HG02943 (cell line): ENCODE results near the gene ADAMTS10.
"Not testable (repeated sequence)": the region's sequence is repeated elsewhere in the genome, so short reads cannot be mapped to it uniquely, and the experiment has no call there.

Experiments
- ATAC-seq: cut with Tn5 transposase; IDR thresholded peaks from one replicate; pipeline ENCODE4 v1.9.1; 2021; ENCODE audit warnings: mild to moderate bottlenecking, low read depth, moderate library complexity; ENCODE audit not compliant: unreplicated experiment

The ADAMTS10 gene

DNA sequence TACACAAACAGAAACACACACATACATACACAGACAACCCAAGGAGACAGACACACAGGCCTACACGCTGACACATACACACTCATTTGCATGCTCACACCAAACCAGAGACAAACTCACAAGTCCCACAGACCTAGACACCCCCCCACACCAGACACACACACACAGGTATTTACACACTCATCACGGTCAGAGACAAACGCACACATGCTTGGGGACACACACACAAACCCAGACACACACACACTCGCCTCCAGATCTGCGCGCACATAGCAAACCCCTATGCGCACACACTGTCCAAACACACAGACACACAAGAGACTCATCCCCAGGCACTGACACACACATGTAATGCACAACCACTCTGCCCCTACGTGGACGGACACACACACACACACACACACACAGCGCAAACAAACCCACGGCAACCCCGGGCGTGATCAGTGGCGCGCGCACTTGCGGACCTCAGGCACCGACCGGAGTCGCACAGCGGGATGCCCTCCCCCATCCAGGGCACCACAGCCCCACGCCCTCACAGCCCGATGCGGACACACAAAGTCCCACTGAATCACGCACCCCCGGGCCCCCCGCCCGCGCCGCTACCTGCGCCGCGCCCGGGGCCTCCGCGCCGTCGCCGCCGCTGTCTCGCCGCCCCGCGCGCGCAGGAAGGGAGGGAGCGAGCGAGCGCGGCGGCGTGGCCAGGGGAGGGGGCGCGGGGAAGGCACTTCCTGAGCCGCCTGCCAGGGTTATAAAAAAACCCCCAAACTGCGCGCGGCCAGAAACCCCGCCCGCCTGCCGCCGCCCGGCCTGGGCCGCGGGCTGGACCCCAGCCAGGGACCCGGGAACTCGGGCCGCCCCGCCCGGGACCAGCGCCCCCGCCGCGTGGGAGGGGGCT is at the start of gene ADAMTS10:
TSS of gene ADAMTS10 (minus strand) at position 675 of the 895 bp plus-strand sequence. CDS start 5,005 bp downstream, outside the sequence.
- ATAC-seq = no peak

DNA sequence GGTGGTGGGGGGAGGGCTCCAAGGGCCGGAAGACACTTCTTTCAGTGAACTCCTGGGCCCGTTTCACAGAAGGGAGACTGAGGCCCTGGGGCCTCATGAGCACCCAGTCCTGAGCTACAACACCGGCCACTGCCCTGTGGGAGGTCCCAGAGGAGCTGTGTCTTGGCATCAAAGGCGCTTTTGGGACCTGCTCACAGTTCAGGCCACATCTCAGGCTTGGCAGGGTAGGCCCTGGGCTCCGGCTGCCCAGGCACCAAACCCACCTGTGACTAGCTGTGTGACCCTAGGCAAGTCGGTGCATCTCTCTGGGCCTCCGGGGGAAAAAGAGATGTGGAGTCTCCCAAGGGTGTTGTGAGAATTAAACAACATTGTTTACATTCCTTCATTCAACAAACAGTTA is 49.4 kb upstream of the ADAMTS10 start:
- no peak for ATAC-seq

DNA sequence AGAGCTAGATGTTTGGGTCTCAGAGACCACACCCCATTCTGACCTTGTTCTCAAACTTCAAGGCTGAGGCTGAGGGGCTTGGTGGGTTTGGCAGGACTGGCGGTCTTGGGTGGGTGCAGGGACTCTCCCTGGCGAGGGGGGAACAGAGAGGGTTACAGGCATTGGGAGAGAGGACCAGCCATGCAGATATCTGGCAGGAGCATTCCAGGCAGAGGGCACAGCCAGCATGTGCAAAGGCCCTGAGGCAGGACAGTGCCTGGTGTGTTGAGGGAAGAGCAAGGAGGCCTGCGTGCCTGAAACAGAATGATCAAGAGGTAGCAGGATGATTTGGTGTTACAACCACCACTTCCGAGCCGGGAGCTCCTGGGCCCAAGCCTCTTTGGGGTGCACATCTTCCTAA is 47.4 kb upstream of the ADAMTS10 start:
- no peak for ATAC-seq

DNA sequence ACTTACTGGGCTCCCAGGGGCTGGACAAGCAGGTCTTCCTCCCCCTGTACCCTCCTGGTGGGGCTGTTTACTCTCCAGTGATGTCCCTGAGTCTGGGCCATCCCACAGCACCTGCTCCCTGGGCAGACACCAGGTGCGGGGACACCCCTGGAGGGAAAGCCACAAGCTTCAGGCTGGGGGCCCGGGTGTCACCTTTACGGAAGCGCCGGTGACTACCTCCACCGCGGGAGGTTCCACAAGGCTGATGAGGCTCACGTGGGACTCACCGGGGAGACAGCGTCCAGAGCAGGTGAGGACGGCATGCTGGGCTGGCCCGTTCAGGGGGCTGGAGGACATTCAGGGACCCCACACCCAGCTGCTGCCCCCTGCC is 44.8 kb upstream of the ADAMTS10 start:
- ATAC-seq = no peak

DNA sequence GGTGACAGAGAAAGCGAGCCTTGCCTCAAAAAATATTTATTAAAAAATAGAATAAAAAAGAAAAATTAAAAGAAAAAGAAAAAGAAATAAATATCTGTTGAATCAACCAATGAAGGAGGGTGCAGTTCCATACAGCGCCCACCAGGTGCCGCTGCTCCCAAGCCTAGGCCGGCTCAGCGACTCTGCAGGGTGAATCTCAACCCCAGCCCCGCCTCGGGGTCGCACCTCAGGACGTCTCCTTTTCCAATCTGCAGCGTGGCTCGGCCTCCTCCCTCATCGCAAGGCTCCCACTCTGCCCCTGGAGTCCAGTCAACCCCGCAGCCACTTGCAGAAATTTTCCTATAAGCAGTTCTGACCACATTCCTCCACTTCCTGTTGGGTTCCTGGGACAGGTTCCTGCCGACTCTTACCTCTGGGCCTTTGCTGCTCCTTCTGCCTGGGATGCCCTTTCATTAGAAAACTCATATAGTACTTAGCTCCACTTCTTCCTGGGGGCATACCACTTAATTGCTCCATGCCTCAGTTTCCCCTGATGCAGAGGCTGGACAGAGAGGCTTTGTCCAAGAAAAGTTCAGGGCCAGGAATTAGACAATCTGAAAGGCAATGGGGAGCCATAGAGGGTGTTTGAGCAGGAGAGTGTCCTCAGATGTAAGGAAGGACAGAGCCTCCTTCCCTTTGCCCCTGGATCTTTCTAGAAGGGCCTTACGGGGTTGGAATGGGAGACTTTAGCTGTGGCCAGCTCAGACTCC is 44.2 kb upstream of the ADAMTS10 start:
- no peak for ATAC-seq

DNA sequence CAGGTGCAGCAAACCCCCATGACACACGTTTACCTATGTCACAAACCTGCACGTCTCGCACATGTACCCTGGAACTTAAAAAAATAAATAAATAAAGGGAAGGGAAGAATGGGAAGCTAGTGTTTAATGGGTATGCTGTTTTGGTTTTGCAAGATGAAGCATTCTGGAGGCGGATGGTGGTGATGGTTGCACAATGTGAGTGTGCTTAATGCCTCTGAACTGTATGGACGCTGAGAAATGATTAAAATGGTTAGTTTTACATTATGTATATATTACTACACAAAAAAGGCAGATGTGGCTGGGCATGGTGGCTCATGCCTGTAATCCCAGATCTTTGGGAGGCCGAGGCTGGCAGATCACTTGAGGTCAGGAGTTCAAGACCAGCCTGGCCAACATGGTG is 37.7 kb upstream of the ADAMTS10 start:
- no peak for ATAC-seq

DNA sequence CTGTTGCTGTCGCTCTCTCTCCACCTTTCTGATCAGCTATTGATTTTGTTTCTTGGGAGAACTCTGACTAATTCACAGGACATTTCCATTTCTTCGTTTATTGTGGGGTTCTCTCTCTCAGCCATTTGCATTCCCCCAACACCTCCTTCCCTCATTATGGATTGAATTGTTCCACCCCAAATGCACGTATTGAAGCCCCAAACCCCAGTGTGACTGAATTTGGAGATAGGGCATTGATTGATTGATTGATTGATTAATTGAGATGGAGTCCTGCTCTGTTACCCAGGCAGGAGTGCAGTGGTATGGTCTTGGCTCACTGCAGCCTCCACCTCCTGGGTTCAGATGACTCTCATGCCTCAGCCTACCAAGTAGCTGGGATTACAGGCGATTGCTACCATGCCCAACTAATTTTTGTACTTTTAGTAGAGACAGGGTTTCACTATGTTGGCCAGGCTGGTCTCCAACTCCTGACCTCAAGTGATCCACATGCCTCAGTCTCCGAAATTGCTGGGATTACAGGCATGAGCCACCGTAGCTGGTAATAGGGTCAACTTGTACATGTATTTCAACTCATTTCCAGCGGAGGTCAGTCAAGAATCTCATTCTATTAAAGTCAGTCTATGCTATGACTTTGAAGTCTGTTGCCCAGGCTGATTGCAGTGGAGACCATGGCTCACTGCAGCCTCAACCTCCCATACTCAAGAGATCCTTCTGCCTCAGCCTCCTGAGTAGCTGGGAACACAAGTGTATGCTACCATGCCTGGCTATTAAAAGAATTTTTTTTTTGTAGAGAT is 33.5 kb upstream of the ADAMTS10 start:
- ATAC-seq = no peak

DNA sequence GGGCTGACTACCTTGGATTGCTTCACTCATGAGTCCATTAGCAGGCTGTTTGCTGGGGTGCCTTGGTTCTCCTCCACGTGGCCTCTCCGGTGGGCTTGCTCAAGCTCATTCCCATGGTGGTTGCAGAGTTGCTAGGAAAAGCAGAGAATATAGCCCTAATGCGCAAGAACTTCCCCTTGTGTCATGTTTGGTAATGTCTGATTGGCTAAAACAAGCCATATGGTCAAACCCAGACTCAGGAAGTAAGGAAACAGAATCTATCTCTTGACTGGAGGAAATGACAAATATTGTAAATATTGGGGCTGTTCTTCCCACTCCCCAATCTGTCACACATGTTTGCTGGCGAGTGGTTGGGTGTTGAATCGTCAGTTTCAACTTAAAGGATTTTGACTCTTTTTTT is 32.0 kb upstream of the ADAMTS10 start:
- no peak for ATAC-seq

DNA sequence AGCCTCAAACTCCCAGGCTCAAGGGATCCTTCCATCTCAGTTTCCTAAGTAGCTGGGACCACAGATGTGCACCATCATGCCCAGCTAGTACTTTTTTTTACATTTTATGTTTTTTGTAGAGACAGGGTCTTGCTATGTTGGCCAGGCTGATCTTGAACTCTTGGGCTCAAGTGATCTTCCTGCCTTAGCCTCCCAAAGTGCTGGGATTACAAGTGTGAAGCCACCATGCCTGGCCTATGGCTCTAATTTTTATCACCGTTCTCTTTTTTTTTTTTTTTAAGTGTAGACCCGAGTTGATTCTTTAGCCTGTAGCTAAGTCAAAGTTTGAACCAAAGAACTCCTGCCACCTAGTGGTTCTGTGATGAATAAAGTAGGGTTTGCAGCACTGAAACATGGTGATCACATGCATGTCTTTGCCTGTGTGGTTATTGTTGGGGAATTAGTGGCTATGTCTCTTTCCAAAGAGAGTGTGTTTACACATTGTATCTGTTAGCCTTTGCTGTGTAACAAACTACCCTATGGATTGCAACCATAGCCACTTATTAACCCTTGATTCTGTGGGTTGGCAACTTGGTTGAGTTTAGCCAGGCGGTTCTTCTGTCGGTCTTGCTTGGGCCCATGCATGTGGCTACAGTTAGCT is 31.5 kb upstream of the ADAMTS10 start:
- ATAC-seq = no peak

DNA sequence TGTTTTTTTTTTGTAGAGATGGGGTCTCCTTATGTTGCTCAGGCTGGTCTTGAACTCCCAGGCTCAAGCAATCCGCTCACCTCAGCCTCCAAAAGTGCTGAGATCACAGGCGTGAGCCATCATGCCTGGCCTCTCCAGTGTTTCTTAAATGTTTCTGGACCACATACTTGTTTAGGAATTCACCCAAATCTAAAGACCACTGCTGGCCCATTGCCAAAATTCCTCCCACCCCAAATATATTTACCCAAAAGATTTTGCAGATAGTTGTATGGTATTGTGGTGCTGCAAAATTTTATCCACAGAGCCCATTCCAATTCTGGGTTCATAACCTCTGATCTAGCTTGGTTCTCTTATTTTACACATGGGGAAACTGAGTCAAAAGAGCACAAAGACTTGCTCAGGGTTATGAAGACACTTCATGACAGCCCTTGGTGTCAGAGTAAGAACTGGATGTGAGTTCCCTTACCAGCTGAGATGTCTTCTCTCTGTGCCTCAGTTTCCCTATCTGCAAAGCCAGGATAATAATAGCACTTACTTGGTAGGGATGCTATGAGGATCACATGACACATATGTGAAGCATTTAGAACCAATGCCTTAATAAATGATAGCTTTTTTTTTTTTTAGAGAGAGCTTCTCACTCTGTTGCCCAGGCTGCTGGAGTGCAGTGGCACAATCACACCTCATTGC is 30.8 kb upstream of the ADAMTS10 start:
- ATAC-seq = no peak

DNA sequence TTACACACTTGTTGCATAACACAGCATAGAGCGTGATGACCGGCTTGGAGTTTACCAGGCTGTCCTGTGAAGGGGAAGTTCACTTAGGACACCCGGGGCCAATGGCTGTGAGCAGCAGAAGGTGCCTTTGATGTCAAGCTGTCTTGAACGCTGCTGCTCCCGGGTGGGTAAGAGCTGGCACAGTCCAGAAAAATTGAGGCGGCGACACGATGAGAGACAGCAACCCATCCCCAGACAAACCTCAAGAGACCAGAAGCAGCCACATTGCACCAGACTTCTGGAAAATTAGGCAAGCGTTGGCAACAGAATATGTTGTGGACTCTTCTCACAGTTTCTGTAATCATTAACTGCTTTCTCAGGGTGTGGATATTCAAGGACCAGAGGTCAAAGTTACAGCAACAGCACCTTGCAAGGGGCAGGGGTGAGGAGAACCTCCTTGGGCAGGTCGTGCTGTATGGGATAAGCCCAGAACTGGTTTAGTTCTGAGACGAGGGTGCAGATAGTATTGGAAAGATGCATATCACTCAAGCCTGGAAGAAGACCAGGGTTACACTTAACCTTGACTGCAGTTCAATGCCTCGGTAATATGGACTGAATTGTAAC is 30.0 kb upstream of the ADAMTS10 start:
- ATAC-seq = no peak

DNA sequence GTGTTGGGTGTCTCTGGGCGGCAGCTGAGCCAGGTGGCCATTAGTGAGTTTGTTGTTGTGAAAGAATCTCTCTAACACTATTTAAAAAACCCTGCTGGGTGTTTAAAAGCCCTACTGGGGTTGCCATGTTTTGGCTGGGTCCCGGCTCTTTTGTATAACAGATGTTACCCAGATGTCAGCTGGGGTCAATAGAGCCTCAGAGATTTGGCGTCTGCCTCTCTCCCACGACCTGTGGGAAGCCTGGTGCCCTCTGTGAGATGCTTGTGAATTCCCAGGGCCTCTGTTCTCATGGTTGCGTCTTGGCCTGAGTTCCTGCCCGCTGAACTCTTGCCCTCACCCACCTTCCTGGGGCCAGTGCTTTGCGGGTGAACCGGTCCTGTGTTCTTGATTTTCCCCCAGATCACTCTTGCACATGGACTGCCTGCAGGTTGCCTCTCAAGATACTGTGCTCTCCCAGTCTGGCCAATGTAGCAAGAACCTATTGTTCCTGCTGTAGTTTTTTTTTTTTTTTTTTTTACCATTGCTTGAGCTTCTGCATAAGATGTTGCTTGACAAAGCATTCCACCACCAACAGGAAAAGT is 29.4 kb upstream of the ADAMTS10 start:
- ATAC-seq = no peak

DNA sequence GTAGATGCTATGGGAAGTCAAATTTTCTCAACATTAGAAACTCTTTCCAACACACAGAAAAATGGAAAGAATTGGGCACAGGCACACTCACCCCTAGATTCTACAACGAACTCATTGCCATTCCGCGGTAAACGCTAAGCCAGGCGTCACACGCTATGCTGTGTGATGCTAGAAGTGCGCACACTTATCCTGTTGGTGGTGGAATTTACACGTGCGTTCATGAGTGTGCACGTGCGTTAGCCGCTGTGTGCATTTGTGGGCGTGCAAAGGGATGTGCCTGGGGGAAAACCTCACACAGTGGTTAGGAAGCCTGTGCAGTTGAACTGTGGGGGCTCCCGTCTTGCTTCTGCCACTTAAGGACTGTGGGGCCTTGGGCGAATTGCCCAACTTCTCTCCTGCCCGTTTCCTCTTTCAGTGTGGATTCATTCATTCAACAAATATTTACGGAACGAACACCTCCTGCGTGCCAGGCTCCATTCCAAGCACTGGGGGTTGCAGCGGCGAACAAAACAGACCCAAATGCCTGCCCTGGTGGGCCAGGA is 27.6 kb upstream of the ADAMTS10 start:
- no peak for ATAC-seq

DNA sequence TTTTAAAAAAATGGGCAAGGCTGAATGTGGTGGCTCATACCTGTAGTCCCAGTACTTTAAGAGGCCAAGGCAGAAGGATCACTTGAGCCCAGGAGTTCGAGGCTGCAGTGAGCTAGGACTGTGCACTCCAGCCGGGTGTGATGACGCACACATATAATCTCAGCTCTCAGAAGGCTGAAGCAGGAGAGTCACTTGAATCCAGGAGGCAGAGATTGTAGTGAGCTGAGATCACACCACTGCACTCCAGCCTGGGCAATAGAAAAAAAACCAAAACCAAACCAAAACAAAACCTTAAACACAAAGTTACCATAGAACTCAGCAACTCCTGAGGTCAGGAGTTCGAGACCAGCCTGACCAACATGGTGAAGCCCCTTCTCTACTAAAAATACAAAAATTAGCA is 26.6 kb upstream of the ADAMTS10 start:
- not testable (repeated sequence) for ATAC-seq

DNA sequence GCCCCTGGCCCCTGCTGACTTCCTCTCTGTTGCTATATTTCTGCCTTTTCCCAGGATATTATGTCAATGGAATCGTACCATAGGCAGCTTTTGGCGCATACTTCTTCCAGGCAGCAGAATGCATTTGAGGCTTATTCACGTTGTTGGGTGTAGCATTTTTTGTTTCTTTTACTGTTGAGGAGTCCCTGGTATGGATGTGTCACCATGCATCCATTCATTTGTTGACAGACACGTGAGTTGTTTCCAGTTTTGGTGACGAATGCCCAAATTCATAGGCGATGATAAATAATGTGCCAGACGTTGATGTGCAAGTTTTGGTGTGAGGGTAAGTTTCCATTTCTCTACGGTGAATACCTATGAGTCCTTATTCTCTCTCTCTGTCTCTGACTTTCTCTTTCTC is 24.9 kb upstream of the ADAMTS10 start:
- no peak for ATAC-seq

DNA sequence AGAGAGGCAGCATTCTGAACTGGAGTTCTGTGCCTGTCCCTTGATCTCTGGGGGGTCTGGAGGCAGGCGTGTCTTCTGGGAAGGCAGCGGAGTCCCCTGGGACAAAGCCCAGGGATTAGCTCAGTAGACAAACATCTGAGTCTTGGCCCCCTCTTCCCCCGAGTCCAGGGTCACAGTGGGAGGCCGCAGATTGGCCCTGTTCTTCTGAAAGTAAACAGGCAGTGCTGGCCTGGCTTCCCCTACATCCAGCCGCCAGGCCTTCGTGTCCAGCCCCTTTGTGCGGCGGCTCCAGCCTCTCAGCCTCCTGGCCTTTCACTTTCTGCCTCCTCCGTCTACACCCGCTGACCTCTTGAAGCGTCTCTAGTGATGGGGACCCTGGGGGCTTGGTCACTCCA is 20.9 kb upstream of the ADAMTS10 start:
- no peak for ATAC-seq

DNA sequence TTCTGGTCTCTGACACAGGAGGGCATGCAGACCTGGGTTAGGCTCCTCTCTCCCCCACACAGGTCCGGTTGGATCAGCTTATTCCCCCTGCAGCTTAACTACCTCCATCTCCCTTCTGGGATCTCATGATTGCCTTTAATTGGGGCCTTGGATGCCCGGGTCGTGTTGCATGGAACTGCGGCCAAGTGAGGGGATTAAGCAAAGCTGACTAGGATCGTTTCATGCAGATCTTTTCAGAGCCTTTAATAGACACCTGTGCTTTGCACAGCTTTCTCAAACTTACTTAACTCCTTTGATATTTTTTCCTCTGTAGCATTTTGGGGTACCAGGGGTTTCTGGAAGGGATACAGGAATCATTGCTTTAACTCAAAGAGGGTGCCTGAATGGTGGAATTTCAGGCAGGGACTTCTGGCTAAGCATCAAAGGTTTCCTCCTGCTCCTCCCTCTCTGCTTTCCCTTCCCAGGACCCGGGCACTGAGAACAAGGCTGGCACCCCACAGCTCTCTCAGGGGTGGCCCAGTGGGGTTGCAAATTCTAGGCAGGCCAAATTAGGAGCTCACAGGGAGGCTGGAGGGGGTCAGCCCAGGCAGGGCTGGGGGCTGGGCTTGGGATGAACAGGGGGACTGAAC is 20.4 kb upstream of the ADAMTS10 start:
- ATAC-seq = no peak

DNA sequence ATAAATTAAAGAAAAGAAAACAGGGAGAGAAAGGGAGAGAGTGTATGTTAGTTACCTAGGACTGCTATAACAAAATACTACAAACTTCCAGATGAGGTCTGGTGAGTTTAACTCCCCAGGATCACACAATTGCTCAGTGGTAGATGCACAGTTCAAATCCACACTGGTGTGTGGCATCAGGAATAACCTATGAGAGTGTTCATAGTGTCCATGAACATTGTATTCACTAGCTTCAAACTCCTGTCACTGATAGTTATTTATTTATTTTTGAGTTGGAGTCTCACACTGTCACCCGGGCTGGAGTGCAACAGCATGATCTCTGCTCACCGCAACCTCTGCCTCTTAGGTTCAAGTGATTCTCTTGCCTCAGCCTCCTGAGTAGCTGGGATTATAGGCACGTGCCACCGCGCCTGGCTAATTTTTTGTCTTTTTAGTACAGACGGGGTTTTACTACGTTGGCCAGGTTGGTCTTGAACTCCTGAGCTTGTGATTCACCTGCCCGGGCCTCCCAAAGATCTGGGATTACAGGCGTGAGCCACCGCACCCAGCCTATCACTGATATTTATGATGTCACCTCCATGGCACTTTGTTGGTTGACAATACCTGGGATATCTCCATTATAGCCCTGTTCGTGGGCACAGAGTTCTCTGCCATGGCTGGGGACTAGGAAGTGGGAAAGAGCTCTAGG is 19.6 kb upstream of the ADAMTS10 start, which contains the start of gene NFILZ:
TSS of gene NFILZ (plus strand) at position 638 of the 688 bp plus-strand sequence. CDS start 46,133 bp downstream, outside the sequence.
- no peak for ATAC-seq
